HG02852 (cell line): ENCODE data around the gene PTPRT.

Source experiments
- ATAC-seq: cut with Tn5 transposase; IDR thresholded peaks from one replicate; pipeline ENCODE4 v1.9.1; 2021; ENCODE audit warnings: mild to moderate bottlenecking, moderate library complexity; ENCODE audit not compliant: unreplicated experiment

Gene PTPRT

DNA sequence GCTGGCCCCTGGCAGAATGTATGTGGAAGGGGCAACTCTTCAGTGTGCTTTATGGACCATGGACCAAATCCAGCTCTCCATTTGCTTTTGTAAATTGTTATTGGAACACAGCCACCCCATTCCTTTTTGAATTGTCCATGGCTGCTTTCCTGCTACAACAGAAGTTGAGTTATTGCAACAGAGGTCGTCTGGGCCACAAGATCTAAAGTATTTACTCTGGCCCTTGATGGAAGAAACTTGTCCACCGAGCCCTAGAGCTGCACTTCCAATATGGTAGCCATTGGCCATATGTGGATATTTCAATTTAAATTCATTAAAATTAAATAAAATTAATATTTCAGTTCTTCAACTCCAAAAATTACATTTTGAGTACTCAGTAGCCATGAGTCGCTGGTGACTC, 543.5 kb downstream of the PTPRT start:
- ATAC-seq: no peak

DNA sequence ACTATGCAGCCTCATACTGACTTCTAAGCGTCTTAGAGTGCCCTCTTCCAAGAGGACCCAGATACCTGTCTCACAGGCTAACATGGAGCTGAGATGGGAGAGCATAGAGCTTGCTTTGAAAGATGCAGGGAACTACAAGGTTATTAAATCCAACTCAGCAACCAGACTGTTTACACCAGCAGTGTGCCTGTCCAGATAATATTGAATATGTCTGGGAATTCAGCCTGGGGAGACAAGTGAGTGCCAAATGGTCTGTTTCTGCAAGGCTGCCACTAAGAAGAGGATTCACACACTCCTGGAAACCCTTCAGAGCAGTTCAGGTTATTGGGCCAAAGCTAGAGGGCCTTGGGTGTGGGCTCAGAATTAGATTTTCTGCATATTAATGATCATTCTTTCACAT, 547.8 kb downstream of the PTPRT start:
- ATAC-seq: no peak

DNA sequence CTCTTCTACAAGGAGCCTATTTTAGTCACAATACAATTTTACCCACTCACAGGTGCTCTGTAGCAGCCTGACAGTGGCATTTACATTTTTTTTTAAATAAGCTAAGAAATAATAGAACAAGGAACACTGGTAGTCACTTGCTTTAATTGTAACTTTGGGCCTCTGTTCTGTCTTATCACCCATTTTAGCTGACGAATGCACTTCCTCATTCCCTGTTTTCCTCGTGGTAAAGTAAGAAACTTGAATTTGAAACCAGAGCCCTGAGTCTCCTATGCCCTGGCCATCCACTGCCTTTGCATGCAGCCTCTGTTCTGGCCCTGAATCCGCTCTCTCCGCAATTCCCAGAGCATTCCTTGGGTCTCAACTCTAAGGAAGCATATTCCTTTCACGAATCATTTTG, 550.6 kb downstream of the PTPRT start:
- no peak for ATAC-seq

DNA sequence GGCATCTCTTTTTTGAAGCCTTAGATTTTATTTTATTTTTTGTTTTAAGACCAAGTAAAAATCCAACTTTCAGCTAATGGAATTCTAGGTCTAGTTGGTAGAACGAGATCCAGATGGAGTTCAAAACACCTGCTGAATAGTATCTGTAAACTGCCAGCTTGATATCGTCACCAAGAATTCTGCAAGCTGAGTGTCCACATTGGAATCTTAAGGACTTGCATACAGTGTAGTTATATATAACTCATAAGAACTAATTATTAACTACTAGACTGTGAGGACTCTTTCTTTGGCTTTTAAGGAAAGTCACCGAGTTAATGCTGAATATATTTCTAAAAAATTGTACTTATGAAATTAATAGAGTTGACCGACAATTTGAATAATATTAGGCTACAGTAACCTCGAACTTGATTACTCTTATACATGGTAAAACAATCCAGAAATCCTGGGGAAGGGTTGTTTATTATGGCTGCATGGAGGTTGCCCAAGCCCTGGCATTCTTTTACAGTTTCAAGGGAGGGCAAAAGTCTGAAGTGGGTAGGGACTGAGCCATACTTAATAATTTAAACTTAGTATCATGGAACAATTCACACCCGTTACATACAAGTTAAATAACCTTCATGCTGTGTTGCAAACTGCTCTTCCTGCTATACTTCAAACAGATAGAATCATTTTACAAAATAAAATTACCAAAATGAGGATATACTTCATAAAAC, 553.9 kb downstream of the PTPRT start:
- ATAC-seq: no peak

DNA sequence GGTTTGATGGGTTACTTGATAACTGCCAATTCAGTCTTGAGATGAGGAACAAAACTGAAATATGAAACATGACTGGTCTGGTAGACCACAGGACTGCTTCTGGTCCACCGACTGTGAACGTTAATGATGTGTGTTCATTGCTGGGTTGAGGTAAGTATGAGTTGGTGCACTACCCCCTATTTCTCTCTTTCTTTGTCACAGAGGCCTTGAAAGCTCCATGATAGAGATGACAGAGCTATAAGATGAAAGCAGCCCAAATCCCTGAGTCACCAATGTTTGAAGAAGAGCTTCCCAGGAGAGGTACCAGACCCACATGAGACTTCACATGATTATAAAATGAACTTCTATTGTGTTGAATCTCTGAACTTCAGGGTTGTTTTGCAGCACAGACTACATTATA, 555.5 kb downstream of the PTPRT start:
- ATAC-seq: no peak

DNA sequence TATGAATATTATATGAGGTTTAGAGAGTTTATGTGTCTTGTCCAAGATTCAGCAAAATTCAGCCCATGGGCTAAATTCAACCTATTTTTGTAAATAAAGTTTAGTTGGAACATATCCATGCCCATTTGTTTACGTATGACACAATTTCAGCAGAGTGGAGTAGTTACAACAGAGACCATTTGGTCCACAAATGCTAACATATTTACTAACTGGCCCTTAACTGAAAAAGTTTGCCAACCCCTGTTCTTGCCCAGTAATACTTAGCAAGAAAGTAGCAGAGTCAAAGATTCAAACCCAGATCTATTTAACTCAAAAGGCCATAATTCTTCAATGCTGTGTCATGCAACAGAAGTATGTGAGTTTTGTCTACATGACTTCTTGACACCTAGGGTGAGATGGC, 561.0 kb downstream of the PTPRT start:
- no peak for ATAC-seq

DNA sequence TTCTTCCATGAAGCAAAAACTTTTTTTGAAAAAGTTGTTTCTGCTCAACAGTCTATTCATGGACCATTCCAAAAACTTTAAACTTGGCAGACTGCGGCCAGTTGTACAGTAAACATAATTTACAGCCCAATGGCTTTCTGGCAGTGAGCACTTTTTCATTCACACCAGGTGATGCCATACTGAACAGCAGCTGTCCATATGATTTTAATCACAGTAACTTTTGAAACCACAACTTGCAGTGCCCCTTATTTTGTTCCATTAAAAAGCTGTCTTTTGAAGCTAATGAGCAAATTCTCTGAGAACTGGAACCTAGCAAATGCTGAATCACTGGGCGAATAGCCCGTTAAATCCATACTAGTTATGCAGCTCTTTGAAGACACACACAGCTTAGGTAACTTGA, 576.6 kb downstream of the PTPRT start:
- ATAC-seq: no peak

DNA sequence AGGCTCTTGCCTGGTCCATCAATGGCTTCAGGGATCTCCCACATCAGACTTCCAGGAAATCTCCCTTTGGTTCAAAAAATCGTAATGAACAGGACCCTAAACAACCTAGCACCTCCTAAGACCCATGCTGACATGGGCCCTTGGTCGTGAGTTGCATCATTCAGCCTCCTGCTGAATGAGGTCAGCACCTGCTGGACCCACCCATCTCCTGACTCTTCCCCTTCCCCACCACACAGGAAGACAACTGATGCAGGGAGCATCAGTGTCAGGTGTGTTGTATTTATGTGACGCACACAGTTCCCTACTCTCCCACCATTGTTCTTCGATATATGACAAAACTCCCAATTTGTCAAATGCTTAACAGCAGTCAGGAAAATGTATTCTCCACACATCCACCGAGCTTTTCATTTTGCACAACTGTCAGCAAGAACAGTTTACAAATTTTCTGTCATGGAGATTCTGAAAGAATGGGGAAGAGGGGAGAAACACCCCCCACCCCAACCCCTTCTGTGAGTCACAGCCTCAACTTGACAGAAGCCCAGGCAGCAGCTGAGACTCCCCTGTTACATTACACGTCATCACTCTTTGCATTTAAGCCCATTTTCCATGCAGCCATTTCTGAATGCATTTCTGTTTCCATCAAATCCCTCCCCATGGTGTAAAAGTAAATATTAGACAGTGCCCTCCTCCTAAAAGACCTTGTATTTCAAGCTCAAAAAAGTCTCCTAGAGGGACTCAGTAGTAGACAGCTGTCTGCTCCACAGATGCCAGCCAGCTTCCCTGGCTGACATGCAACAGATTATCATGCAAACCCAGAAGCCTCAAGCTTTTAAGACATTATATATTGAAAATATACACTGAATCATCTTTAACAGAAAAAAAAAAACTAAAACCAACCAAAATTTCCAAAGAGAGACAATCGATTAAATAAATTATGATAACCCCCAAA, 577.5 kb downstream of the PTPRT start:
- no peak for ATAC-seq

DNA sequence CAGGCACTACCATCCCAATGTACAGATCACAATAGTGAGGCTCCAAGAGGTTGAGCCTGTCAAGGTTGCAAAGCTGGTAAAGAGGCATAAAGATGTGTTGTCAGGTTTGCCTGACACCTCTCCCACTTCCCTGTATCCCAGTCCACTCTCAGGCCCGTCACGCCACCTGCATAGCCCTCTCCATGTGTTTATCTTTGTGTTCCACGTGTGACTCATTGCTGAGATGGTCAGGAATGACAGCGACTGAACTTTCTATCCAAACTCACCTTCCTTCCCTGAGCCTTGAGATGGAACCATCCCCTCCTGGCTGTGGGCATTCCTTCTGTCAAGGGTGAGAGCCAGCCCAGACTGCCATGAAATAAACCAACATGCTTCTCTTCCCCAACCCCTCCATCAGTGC, 578.3 kb downstream of the PTPRT start:
- no peak for ATAC-seq

DNA sequence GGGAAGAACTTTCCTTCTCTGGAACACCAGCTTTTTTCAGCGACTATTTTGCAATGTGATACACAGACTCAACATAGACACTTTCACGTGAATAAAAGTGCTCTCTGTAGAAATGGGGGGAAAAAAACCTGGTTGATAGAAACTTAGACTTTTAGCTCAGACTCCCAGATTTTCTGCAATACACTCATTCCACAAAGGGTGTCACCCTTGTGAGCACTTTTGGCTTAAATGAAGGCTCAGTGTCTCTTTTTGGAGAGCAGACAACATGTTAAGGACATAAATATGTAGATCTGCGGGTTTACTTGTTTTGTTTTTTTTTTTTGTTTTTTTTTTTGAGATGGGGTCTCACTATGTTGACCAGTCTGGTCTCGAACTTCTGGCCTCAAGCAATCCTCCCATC, 579.6 kb downstream of the PTPRT start:
- ATAC-seq: no peak

DNA sequence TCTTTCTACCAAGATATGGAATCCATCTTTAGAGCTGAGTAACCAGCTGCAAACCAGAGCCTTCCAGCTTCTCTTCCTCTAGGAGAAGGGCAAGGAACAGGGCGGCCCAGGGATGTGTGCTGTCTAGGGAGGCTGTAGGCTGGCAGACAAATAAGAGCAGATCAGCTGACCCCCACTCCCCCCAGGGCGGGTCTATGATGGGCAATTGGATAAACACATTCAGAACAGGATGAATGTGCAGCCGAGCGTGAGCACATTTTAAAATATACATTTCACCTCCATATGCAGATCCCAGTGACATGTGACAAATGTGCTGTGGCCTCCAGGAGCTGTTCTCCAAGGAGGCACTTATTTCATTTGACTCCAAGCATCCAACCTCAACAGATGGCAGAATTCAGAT, 580.1 kb downstream of the PTPRT start:
- no peak for ATAC-seq

DNA sequence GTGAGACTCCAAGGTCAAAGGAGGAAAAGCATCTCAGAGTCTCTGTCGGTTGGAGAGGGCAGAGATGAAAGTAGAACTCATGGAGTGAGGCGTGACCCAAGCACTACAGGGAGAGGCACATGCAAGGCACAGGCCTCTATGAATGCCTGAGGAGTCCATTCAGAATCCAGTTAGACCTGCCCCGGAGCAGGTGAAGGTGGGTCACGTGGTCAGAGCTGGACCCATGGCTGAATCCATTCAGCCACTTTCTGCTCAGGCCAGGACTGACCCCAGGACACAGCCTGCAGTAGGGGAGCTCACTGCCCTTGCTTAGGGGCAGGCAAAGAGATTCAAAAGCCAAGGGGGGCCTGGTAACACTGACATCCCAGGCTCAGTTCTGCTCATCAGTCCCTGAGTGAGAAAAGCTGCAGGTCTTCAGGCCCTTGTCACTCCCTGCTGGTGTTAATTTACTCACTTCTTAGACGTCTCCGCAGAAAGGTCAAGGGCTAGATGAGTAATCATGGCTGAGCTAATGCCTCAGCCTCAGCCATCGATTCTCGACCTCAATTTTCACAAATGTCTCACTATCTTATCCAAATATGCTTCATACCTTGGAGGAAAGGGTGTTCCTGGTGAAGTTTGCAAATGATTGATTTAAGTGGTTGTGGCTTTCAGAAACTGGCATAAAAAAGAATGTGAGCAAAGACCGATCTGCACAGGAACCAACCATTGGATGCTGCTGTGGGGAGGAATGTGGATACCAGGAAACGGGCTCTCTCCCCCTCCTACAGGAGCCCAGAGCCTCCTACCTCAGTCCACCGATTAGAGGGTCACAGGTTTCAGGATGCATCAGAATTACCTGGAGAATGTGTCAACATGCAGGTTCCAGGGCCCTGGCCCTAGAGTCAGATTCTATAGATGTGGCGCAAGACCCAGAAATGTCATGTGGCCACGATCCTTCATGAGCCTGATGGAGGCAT, 584.4 kb downstream of the PTPRT start:
- no peak for ATAC-seq

DNA sequence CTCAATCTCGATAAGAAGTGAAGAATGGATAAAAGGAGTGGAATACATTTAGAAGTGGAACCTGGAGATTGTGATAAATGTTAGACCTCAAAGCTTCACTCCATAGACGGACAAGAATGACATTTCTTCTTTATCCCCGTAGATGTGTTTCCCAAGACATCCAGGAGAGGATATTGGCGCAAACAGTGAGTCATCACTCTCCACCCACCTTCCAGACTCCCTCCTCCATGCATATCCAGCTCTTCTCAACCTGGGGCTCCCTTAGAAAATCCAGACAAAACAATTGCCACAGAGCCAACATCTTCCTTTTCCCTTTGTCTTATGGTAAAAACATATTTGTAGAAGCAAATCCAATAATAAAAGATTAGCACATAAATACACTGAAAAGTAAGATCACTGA, 586.1 kb downstream of the PTPRT start:
- ATAC-seq: no peak

DNA sequence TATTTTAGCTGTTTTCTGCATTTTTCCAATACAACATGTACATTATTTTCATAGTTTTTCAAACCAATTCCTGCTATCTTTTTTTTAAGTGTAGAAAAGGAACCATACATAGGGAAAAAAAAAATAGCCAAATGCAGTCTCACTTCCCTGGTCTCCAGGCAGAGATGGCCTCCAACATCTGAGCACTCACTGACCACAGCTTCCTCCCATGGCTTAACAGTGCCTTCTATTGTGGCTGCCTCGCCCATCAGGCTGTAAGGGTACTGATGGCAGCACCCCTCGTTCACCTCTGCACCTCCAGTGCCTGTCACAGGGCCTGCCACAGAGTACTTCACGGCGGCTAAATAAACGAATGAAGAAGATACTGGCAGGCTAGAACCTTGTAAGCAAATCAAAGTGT, 591.1 kb downstream of the PTPRT start:
- ATAC-seq: no peak

DNA sequence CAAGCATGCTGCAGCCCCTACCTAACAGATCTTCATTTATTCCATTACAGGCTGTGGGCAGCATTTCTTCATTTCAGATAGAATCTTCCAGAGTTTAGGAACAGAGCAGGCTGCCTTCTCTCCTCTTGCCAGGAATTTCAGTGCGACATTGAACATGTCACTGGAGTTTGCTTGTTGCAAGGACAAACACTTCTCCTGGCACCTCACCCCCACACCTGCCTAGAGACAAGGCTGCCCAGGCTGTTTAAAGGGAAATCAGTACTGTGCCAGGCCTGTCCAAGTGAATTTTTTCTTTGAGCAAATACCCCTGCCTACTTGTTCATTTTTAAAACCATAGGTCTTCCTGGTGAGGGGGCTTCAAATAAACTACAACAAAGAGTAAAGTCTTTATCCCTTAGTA, 594.1 kb downstream of the PTPRT start:
- no peak for ATAC-seq

DNA sequence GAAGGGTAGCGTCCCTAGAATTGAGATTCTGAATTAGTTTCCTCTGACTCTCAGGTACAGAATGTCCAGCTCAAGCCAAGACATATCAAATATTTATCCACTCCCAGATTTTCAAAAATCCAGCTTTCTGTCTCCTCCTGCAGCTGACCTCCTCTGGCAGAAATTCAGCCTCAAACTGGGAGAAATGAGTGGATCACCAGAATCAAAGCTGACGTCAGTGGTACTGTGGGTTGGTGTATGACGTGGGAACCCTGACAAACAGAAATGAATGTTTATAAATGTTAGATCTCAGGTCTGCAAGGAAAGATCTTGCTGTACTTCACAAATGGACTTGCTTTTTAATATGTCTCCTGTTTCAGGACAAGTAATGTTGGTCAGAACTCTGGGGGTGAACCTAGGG, 595.0 kb downstream of the PTPRT start:
- no peak for ATAC-seq

DNA sequence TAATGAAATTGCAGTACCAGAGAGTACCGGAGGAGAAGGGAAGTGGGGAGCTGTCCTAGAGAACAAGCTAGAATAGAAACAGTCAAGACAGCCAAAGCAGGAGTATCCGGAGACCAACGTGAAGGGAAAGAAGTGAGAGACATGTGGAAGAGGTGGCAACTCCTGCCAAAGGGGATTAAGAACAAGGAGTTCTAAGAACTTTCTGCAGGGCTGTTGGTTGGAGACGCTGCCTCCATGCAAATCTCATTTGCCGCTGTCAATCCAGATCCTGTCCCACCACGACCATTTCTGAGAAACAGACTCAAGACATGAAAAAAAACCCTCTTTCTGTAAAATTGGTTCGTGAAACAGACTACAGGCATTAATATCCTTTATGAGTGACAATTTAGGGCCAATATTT, 595.7 kb downstream of the PTPRT start:
- ATAC-seq: no peak

DNA sequence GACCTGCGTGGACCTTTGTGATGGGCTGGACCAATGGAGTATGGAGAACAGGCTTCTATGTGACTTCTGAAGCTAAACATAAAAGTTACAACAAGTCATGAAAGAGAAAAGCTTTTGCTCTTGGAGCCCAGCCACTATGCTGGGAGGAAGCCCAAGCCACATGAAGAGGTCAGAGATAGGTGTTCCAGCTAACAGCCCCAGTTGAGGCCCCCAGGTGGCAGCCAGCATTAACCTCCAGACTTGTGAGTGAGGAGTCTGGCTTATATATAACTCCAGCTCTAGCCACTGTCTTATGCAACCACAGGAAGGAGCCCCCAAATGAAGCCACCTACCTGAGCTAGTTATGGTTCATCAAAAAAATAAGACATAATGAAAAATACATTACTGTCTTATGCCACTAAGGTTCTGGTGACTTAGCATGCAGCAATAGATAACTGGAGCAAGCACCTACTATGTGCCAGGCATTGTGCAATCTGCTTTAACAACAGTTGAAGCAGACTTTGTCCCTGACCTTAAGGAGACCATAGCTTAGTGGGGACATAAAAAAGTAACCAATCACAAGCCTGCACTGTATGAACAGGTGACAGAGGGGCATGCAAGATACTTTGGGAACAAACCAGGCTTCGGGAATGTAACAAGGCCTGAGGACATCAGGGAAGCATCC, 599.6 kb downstream of the PTPRT start:
- ATAC-seq: no peak

DNA sequence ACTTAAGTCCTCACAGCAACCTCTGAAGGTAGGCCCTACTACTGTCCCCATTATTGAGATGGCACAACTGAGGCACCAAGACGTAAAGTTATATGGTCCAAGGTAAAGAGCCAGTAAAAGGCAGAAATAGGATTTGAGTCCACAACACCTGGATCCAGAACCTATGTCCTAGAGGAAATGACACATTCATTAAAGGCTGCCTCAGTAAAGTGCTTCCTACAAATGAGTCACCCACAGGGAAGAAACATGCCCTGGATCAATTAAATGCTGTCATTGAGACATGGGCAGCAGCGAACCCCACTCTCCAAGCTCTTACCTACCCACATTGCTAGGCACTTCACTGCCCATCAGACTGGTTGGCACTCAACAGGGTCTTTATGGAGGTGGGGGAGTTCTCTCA, 600.9 kb downstream of the PTPRT start:
- no peak for ATAC-seq

DNA sequence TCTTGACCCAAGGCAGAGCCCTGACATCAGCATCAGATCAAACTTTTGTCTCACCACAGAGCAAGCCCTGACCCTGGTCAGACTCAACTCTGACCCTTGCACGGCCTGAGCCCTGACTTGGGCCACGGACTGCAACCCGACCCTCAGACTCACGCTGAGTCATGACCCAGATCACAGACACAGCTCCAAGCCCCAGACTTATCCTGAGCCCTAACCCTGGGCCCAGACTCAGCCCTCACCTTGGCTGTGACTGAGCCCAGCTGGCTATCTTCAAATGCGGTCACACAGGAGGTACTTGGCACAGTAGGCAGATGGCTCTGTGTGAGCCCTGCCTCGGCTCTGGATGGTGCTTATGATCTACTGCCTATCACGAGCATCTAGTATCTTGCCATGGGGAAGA, 602.3 kb downstream of the PTPRT start:
- ATAC-seq: no peak

DNA sequence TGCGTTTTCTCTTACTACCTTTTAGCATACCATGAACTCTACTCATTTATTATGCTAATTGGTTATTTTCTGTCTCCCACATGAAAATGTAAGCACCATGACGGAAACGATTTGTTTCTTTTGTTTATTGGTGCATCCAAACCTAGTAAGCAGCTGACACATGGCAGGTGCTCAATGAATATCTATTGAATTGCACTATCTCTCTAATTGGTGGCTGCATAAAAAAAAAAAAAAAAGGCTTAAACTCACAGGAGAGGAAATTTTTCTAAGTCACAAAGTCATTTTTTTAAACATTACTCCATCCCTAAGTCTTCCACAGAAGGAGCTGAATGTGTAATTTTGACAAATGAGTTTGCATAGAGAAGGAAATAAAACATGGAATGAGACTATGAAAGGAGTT, 608.4 kb downstream of the PTPRT start:
- ATAC-seq: no peak
